OCI-LY3 (cell line): ENCODE measurements around the gene KRTAP12-1.

ENCODE experiments used
- CTCF ChIP-seq: fragments of 200-600, 300-600 bp; sonication (generic); IDR thresholded peaks from 2 replicates; pipeline ENCODE4 v1.5.1; 2014; ENCODE audit warnings: antibody characterized with exemption, low read length, low read depth
- EZH2phosphoT487 ChIP-seq: fragments of 200-600 bp; shearing (Covaris generic); IDR thresholded peaks from 2 replicates; pipeline ENCODE4 v1.6.1; 2018; ENCODE audit warnings: antibody characterized with exemption, mixed run types, low read depth

DNA sequence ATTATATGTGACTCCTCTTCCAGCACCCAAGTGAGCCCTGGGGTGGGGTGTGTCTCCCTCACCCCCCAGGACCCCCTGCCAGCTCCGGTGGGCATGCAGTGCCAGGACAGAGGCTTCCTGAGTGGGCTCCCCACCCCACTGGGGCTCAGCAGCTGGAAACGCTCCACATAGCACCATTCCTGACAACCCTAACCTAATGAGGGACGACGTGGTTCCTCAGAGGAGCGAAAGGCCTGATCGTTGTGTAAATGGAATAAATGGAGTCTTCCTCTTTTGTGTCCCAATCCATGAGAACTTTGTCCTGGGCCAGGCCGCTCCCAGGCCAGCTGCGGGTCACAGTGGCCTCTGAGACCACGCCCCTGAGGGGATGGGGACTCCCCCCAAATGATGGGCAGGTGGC, 31.2 kb upstream of the KRTAP12-1 start:
- TF ChIP-seq CTCF = no peak
- TF ChIP-seq EZH2phosphoT487 = no peak
